ENCODE data around the gene PCGF6.
"Not testable (repeated sequence)": the region's sequence is repeated elsewhere in the genome, so short reads cannot be mapped to it uniquely, and the experiment has no call there.

- TF ChIP-seq POLR2A (IDR thresholded peaks at IDR 0.05; ENCODE audit: low read depth, low read length); POLR2AphosphoS5 (IDR thresholded peaks at IDR 0.05; ENCODE audit: low read depth, low read length); TAF1 (IDR thresholded peaks at IDR 0.05; ENCODE audit: borderline replicate concordance, low read depth, low read length): not testable (repeated sequence)
Measured at GRCh38 chr10:103258928-103259327, 92.0 kb downstream of the PCGF6 start.

Data from GM12892 (cell line).